K562 (cell line): Measurements from ENCODE around the gene CCDC82. TPM values are rescaled to one million over a fixed set of nuclear protein-coding genes. Genes with fewer than 3 reads are reported as not detected.

Experiments
- ATAC-seq: fragments of 200-7000 bp; cut with Tn5 transposase; 3 replicates; pipeline ENCODE4 v1.9.1; 2020; ENCODE audit warnings: moderate library complexity
- BruUV-seq: library from RNA; stranded (reverse); fragments of 400-500 nt; replicated peaks from 2 replicates; lab custom pipeline; 2021; lab: Mats Ljungman, UMichigan
- CTCF ChIA-PET: fragments of 300-600 bp; formaldehyde crosslinking; extraction: SDS; loops from one replicate; lab custom pipeline; 2021; ENCODE audit warnings: low intra/inter-chr PET ratio; lab: Yijun Ruan, JAX
- POLR2A ChIA-PET: fragments of 300-600, 350-650 bp; sonication (Branson Sonifier 250); formaldehyde crosslinking; extraction: SDS; loops from one replicate; lab custom pipeline; 2021; ENCODE audit warnings: antibody characterized with exemption, inconsistent platforms; lab: Yijun Ruan, JAX
- DNase-seq, 4 experiments: peaks; one replicate each; pipeline versions ENCODE4 v3.0.0 to v3.0.0-alpha.2; 2011 to 2018; ENCODE audit warnings: low spot score in 3 of 4, mixed read lengths in 3 of 4; ENCODE audit errors: extremely low read depth in 1 of 4
- FAIRE-seq: peaks from 2 replicates; lab custom pipeline; 2011; peaks lifted over from hg19 to GRCh38; lab: Jason Lieb, UNC
- H2AFZ ChIP-seq: 2 replicates; pipeline ENCODE4 v1.6.0; 2011; ENCODE audit warnings: low read depth, low read length, control low read depth, inconsistent platforms
- H3K27ac ChIP-seq: fragments of 200-600 bp; 3 replicates; pipeline ENCODE4 v1.8.0; 2011; ENCODE audit warnings: low read depth, mild to moderate bottlenecking, control low read depth, inconsistent platforms, low read length, moderate library complexity, mixed read lengths; ENCODE audit errors: extremely low read depth
- H3K27me3 ChIP-seq, 2 experiments: fragments of 300-600 bp in 1 of 2; 2 replicates in 1 of 2; 3 replicates in 1 of 2; pipeline versions ENCODE4 v1.6.0 to v1.8.0; 2011; ENCODE audit warnings: inconsistent platforms in 2 of 2, low read length in 2 of 2, mild to moderate bottlenecking in 1 of 2, mixed read lengths in 1 of 2, moderate library complexity in 1 of 2; ENCODE audit not compliant: control insufficient read depth in 2 of 2, insufficient read depth in 2 of 2
- H3K36me3 ChIP-seq: fragments of 300-600 bp; 3 replicates; pipeline ENCODE4 v1.8.0; 2011; ENCODE audit warnings: mild to moderate bottlenecking, low read length, inconsistent platforms; ENCODE audit not compliant: control insufficient read depth, insufficient read depth
- H3K4me1 ChIP-seq, 2 experiments: fragments of 200-600 bp in 1 of 2; replicated peaks in 1 of 2; 2 replicates in 1 of 2; 3 replicates in 1 of 2; pipeline versions ENCODE4 v1.5.1 to v1.8.0; 2011; ENCODE audit warnings: inconsistent platforms in 2 of 2, low read length in 2 of 2, mild to moderate bottlenecking in 1 of 2, mixed read lengths in 1 of 2, moderate library complexity in 1 of 2; ENCODE audit not compliant: control insufficient read depth in 2 of 2, insufficient read depth in 2 of 2
- H3K4me2 ChIP-seq: 2 replicates; pipeline ENCODE4 v1.6.1; 2011; ENCODE audit warnings: low read length, control low read depth, inconsistent platforms, mixed read lengths; ENCODE audit not compliant: insufficient read depth
- H3K4me3 ChIP-seq: fragments of 200-600 bp; sonication (generic), shearing (Covaris generic); 2 replicates; pipeline ENCODE4 v1.5.1; 2016; ENCODE audit warnings: control low read depth, inconsistent platforms
- H3K79me2 ChIP-seq: fragments of 200-600 bp; 3 replicates; pipeline ENCODE4 v1.8.0; 2011; ENCODE audit warnings: low read length, inconsistent platforms; ENCODE audit not compliant: control insufficient read depth, insufficient read depth
- H3K9ac ChIP-seq, 2 experiments: 2 replicates each; pipeline versions ENCODE4 v1.6.0 to v1.6.1; 2011; ENCODE audit warnings: low read depth in 2 of 2, low read length in 2 of 2, control low read depth in 1 of 2, inconsistent platforms in 1 of 2, mild to moderate bottlenecking in 1 of 2, mixed read lengths in 1 of 2; ENCODE audit not compliant: insufficient read depth in 1 of 2
- H3K9me1 ChIP-seq: one replicate; pipeline ENCODE4 v1.6.0; 2011; ENCODE audit warnings: inconsistent platforms, mild to moderate bottlenecking, low read length, moderate library complexity; ENCODE audit not compliant: control insufficient read depth, insufficient read depth
- H3K9me3 ChIP-seq: replicated peaks from 2 replicates; pipeline ENCODE4 v1.5.1; 2011; ENCODE audit warnings: low read depth, low read length, inconsistent platforms; ENCODE audit not compliant: control insufficient read depth, insufficient read depth
- H4K20me1 ChIP-seq: replicated peaks from 2 replicates; pipeline ENCODE4 v1.6.1; 2011; ENCODE audit warnings: low read length, inconsistent platforms, mixed read lengths; ENCODE audit not compliant: control insufficient read depth, insufficient read depth
- ELF4 ChIP-seq: fragments of 450-650 bp; formaldehyde crosslinking; IDR thresholded peaks from 2 replicates; pipeline ENCODE4 v1.4.0; 2022; ENCODE audit warnings: missing genetic modification characterization
- EP400 ChIP-seq: fragments of 450-650 bp; IDR thresholded peaks from 2 replicates; pipeline ENCODE4 v1.6.1; 2017; ENCODE audit warnings: antibody characterized with exemption, mild to moderate bottlenecking, moderate library complexity
- FIP1L1 ChIP-seq: fragments of 200-400 bp; formaldehyde crosslinking; IDR thresholded peaks from 2 replicates; pipeline ENCODE4 v1.6.1; 2018; ENCODE audit warnings: mild to moderate bottlenecking, low read depth, low read length; ENCODE audit not compliant: poor library complexity, severe bottlenecking
- KDM4B ChIP-seq, 2 experiments: fragments of 450-650 bp in 1 of 2; sonication (generic) in 1 of 2; IDR thresholded peaks; 2 replicates each; pipeline ENCODE4 v1.6.1; 2016 to 2017; ENCODE audit warnings: borderline replicate concordance in 2 of 2, antibody characterized with exemption in 1 of 2, low read depth in 1 of 2, mild to moderate bottlenecking in 1 of 2
- NR2C1 ChIP-seq, 2 experiments: fragments of 450-650 bp; IDR thresholded peaks; 2 replicates each; pipeline ENCODE4 v1.6.1; 2017; ENCODE audit warnings: mild to moderate bottlenecking in 2 of 2, antibody characterized with exemption in 1 of 2, inconsistent platforms in 1 of 2, missing compliant biosample characterization in 1 of 2, missing genetic modification characterization in 1 of 2
- PRMT5 ChIP-seq: sonication (generic); formaldehyde crosslinking; IDR thresholded peaks from 2 replicates; pipeline ENCODE4 v1.5.0; 2020; ENCODE audit warnings: missing genetic modification reagents
- SIRT6 ChIP-seq: IDR thresholded peaks from one replicate; pipeline ENCODE4 v1.6.1; 2012; ENCODE audit warnings: low read depth, mild to moderate bottlenecking, control low read depth, inconsistent platforms, low read length, moderate library complexity
- SPI1 ChIP-seq: IDR thresholded peaks from 2 replicates; pipeline ENCODE4 v1.6.1; 2011; ENCODE audit warnings: low read depth, low read length, control low read depth, borderline replicate concordance
- ZEB2 ChIP-seq: fragments of 450-650 bp; IDR thresholded peaks from 2 replicates; pipeline ENCODE4 v1.6.1; 2016
- WGBS: fragments of 100-300 bp; shearing (Covaris generic); methylation state at CpG from one replicate; pipeline ENCODE4 v1.1.6; 2016; ENCODE audit warnings: low coverage, mixed read lengths; ENCODE audit not compliant: insufficient coverage; ENCODE audit errors: missing lambda C conversion rate; 5-methylcytosine and 5-hydroxymethylcytosine counted together
- in situ Hi-C: fragments of 300-500 bp; cut with MboI; formaldehyde crosslinking; loops from 4 replicates; pipeline ENCODE4 v1.15.0; 2018; ENCODE audit warnings: inconsistent platforms, mixed read lengths
- intact Hi-C: fragments of 100-400 bp; cut with micrococcal nuclease; formaldehyde crosslinking; loops from 2 replicates; pipeline ENCODE4 v1.14.2; 2022
- polyA plus RNA-seq, 8 experiments: library from polyadenylated mRNA; depleted of rRNA in 4 of 8; stranded (reverse) in 5 of 8; unstranded in 3 of 8; fragments of >200 nt; fragmentation: Nextera tagmentation in 2 of 8; fragmentation: Illumina TruSeq in 1 of 8; extraction: Ambion mirVana in 2 of 8; extraction: Trizol in 1 of 8; gene quantifications; 2 replicates each; pipeline versions ENCODE4 v1.2.1 to v1.2.3, GENCODE V29; 2011 to 2014; ENCODE audit warnings: inconsistent platforms in 1 of 8, missing spikeins in 1 of 8
- total RNA-seq, 7 experiments: library from RNA; depleted of rRNA in 6 of 7; stranded (reverse); fragments of >200 nt in 6 of 7; fragmentation: Illumina TruSeq in 2 of 7; extraction: Trizol in 2 of 7; gene quantifications; 2 replicates each; pipeline versions ENCODE4 v1.2.1 to v1.2.3, GENCODE V29; 2011 to 2021; ENCODE audit warnings: low replicate concordance in 1 of 7
- TF ChIP-seq, protein P1 (sequence below), 2 experiments: fragments of 450-650 bp in 1 of 2; sonication (generic) in 1 of 2; formaldehyde crosslinking in 1 of 2; IDR thresholded peaks in 1 of 2; conservative IDR thresholded peaks in 1 of 2; 2 replicates each; pipeline versions ENCODE4 v1.6.1 to v1.8.1; 2016 to 2023; ENCODE audit warnings: mild to moderate bottlenecking in 2 of 2, moderate library complexity in 2 of 2, inconsistent platforms in 1 of 2, missing genetic modification reagents in 1 of 2
- TF ChIP-seq, protein P2 (sequence below): sonication (generic); formaldehyde crosslinking; IDR thresholded peaks from 2 replicates; pipeline ENCODE4 v1.8.1; 2023; ENCODE audit warnings: mild to moderate bottlenecking, missing genetic modification reagents

The CCDC82 gene
- total and polyA plus RNA-seq, 9 of the 15 experiments (the other 6 are each of a cell fraction or from before 2014, with no cell fraction given): 12.5 to 51.3 (median 24.5) TPM

DNA sequence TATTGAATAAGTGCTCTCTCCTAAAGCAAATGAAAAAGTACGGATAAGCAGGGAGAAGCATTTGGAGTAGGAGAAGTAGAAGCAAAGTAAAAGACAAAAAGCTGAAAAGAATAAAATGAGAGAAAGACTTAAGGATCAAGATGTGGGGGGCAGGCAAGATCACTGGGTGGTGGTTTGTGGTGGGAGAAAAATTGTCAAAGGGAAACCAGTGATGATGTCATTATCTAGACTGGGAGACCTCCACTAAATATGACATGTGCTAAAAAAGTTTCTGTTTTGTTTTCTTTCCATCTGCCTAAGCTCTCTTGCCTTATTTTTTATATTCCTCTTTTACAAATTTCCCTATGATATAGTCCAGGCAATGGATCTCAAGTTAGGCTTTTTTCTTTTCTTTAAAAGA, 31.9 kb downstream of the CCDC82 start:
- H3K4me2 ChIP-seq: no peak overlapping the region
- no peaks in the 10 kb centered on the region; the same call in 1 of the 2 replicates for H3K9me3 ChIP-seq
- no peak for FAIRE-seq
- in situ Hi-C loops (no loop called here), intact Hi-C loops (no loop called here)
- no peak overlapping the region for H3K9ac ChIP-seq
- no peak overlapping the region for H2AFZ ChIP-seq
- H3K36me3 ChIP-seq: peaks cover 35% of the 10 kb centered on the region
- no peaks in the 10 kb centered on the region for H4K20me1 ChIP-seq
- peaks cover 0 to 10% of the 10 kb centered on the region in 2 experiments; a peak in 2 of 5 replicates for H3K4me1 ChIP-seq
- ATAC-seq: no peak
- CTCF ChIA-PET: no interaction called here
- BruUV-seq: no TSS peak
- H3K79me2 ChIP-seq: no peaks in the 10 kb centered on the region
- no peak overlapping the region for H3K27ac ChIP-seq
- TF ChIP-seq, protein P1, sequence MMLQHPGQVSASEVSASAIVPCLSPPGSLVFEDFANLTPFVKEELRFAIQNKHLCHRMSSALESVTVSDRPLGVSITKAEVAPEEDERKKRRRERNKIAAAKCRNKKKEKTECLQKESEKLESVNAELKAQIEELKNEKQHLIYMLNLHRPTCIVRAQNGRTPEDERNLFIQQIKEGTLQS (IDR thresholded peaks at IDR 0.05): peak; percentile 45; the same call in 1 of the 2 replicates
- TF ChIP-seq, protein P1 (CRISPR knock-in tag; conservative IDR thresholded peaks at IDR 0.05): no peak
- TF ChIP-seq KDM4B (IDR thresholded peaks at IDR 0.05; ENCODE audit: borderline replicate concordance in 2 of 2, low read depth in 1 of 2): no peak
- TF ChIP-seq, all 486 proteins: peak for 1
- H3K9me1 ChIP-seq: no peaks in the 10 kb centered on the region
- 100% methylated on average over 1 of the region's 1 CpG for WGBS
- no peak overlapping the region for H3K4me3 ChIP-seq
- DNase-seq: no peak
- H3K27me3 ChIP-seq: no peaks in the 10 kb centered on the region
- POLR2A ChIA-PET: no interaction called here

DNA sequence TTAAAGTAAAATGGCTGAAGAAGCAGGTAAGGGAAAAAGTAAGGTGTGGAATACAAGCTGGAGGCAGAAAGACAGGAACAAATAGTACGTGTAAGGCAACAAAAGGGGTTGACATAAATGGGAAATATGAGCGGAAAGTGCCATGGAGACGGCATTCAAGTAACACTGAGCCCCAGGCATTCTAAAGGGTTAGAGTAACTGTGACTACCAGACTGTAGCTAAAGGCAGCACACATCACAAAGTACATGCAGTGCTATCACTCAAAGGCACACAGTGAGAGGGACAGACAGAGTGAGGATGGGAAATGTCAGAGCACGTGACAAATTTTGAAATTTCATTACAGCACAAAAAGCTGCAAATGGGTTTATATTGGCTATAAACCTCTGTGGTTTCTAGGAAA, 32.9 kb downstream of the CCDC82 start:
- no TSS peak for BruUV-seq
- Histone ChIP-seq H4K20me1 (no peaks in the 10 kb centered on the region), H3K4me3 (no peak overlapping the region), H3K79me2 (no peaks in the 10 kb centered on the region), H3K4me2 (no peak overlapping the region), H3K27me3 (no peaks in the 10 kb centered on the region), H3K27ac (no peak overlapping the region), H3K9me3 (no peaks in the 10 kb centered on the region; the same call in 1 of the 2 replicates), H2AFZ (no peak overlapping the region), H3K9me1 (no peaks in the 10 kb centered on the region), H3K36me3 (peaks cover 33% of the 10 kb centered on the region), H3K4me1 (peaks cover 0 to 7% of the 10 kb centered on the region in 2 experiments; a peak in 2 of 5 replicates), H3K9ac (no peak overlapping the region)
- no peak for DNase-seq
- 98% methylated on average over 4 of the region's 4 CpGs for WGBS
- POLR2A ChIA-PET: no interaction called here
- CTCF ChIA-PET: no interaction called here
- intact Hi-C loops (no loop called here), in situ Hi-C loops (no loop called here)
- no peak for ATAC-seq
- FAIRE-seq: no peak
- no peak for TF ChIP-seq PRMT5 (CRISPR knock-in tag)
- TF ChIP-seq, protein P2, sequence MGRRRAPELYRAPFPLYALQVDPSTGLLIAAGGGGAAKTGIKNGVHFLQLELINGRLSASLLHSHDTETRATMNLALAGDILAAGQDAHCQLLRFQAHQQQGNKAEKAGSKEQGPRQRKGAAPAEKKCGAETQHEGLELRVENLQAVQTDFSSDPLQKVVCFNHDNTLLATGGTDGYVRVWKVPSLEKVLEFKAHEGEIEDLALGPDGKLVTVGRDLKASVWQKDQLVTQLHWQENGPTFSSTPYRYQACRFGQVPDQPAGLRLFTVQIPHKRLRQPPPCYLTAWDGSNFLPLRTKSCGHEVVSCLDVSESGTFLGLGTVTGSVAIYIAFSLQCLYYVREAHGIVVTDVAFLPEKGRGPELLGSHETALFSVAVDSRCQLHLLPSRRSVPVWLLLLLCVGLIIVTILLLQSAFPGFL: no peak
- no peak for TF ChIP-seq EP400
- TF ChIP-seq ELF4 (CRISPR knock-in tag): no peak
- TF ChIP-seq FIP1L1: no peak
- TF ChIP-seq ZEB2: no peak
- no peak for TF ChIP-seq SIRT6
- no peak for TF ChIP-seq NR2C1 (IDR thresholded peaks at IDR 0.05)
- no peak for TF ChIP-seq NR2C1 (tag; IDR thresholded peaks at IDR 0.05)
- no peak for TF ChIP-seq SPI1
